GM12878 (cell line): ENCODE results near the gene SBF2. TPM values are rescaled to one million over a fixed set of nuclear protein-coding genes. Genes with fewer than 3 reads are reported as not detected.

Experiments used
- ATAC-seq: fragments of 200-7000 bp; cut with Tn5 transposase; 3 replicates; pipeline ENCODE4 v1.9.1; 2020; ENCODE audit warnings: mild to moderate bottlenecking, moderate library complexity
- BruUV-seq: library from RNA; stranded (reverse); fragments of 400-500 nt; replicated peaks from 2 replicates; lab custom pipeline; 2021; lab: Mats Ljungman, UMichigan
- CTCF ChIA-PET: fragments of 300-600 bp; sonication (Branson Sonifier 250); formaldehyde crosslinking; extraction: SDS; loops from one replicate; lab custom pipeline; 2021; ENCODE audit warnings: inconsistent platforms; lab: Yijun Ruan, JAX
- POLR2A ChIA-PET: fragments of 350-600 bp; formaldehyde crosslinking; extraction: SDS; loops from one replicate; lab custom pipeline; 2021; ENCODE audit warnings: inconsistent platforms; lab: Charles Lee
- RAD21 ChIA-PET: fragments of 300-600 bp; sonication (Branson Sonifier 250); formaldehyde crosslinking; loops from one replicate; lab custom pipeline; 2023; ENCODE audit warnings: antibody characterized with exemption; ENCODE audit not compliant: unreplicated experiment; lab: Charles Lee
- SMC1A ChIA-PET: fragments of 300-600 bp; sonication (Branson Sonifier 250); formaldehyde crosslinking; loops from one replicate; lab custom pipeline; 2023; ENCODE audit not compliant: unreplicated experiment, uncharacterized antibody; lab: Charles Lee
- DNase-seq: peaks from one replicate; pipeline ENCODE4 v3.0.0-alpha.2; 2011; ENCODE audit warnings: low read depth, low spot score
- FAIRE-seq: peaks from 3 replicates; lab custom pipeline; 2011; peaks lifted over from hg19 to GRCh38; lab: Jason Lieb, UNC
- H2AFZ ChIP-seq: 2 replicates; pipeline ENCODE4 v1.6.0; 2011; ENCODE audit warnings: low read depth, low read length, control low read depth; ENCODE audit not compliant: control insufficient read depth
- H3K27ac ChIP-seq: 2 replicates; pipeline ENCODE4 v1.5.1; 2011; ENCODE audit warnings: control low read depth; ENCODE audit not compliant: control insufficient read depth, insufficient read depth
- H3K27me3 ChIP-seq, 2 experiments: replicated peaks in 1 of 2; 2 replicates each; pipeline versions ENCODE4 v1.6.0 to v1.6.1; 2011; ENCODE audit warnings: low read length in 1 of 2; ENCODE audit not compliant: control insufficient read depth in 2 of 2, insufficient read depth in 2 of 2
- H3K36me3 ChIP-seq, 2 experiments: 2 replicates each; pipeline ENCODE4 v1.5.1; 2011; ENCODE audit warnings: low read length in 1 of 2; ENCODE audit not compliant: control insufficient read depth in 2 of 2, insufficient read depth in 2 of 2
- H3K4me1 ChIP-seq: 2 replicates; pipeline ENCODE4 v1.6.1; 2011; ENCODE audit warnings: mild to moderate bottlenecking, low read length, moderate library complexity, mixed read lengths; ENCODE audit not compliant: control insufficient read depth, insufficient read depth
- H3K4me2 ChIP-seq: 2 replicates; pipeline ENCODE4 v1.6.0; 2011; ENCODE audit warnings: control low read depth; ENCODE audit not compliant: control insufficient read depth, insufficient read depth
- H3K4me3 ChIP-seq: fragments of 200-600 bp; sonication (generic); 2 replicates; pipeline ENCODE4 v1.5.1; 2016
- H3K79me2 ChIP-seq: 2 replicates; pipeline ENCODE4 v1.6.0; 2011; ENCODE audit warnings: low read length; ENCODE audit not compliant: control insufficient read depth, insufficient read depth
- H3K9ac ChIP-seq: 2 replicates; pipeline ENCODE4 v1.8.0; 2011; ENCODE audit warnings: low read length, control low read depth, mixed read lengths; ENCODE audit not compliant: control insufficient read depth, insufficient read depth
- H3K9me3 ChIP-seq: replicated peaks from 3 replicates; pipeline ENCODE4 v1.5.1; 2011; ENCODE audit warnings: mild to moderate bottlenecking, low read length; ENCODE audit not compliant: control insufficient read depth, insufficient read depth
- H4K20me1 ChIP-seq: 2 replicates; pipeline ENCODE4 v1.6.0; 2011; ENCODE audit not compliant: control insufficient read depth, insufficient read depth
- BRCA1 ChIP-seq: IDR thresholded peaks from 2 replicates; pipeline ENCODE4 v1.6.1; 2011; ENCODE audit warnings: low read depth, low read length, improper control_type of control experiment
- CHD4 ChIP-seq: fragments of 200-600 bp; sonication (generic); IDR thresholded peaks from 2 replicates; pipeline ENCODE4 v1.6.1; 2016; ENCODE audit warnings: mild to moderate bottlenecking
- MEF2A ChIP-seq: IDR thresholded peaks from 2 replicates; pipeline ENCODE4 v1.6.1; 2011; ENCODE audit warnings: low read depth, mild to moderate bottlenecking, low read length, moderate library complexity; ENCODE audit not compliant: insufficient read depth
- NBN ChIP-seq: fragments of 450-650 bp; IDR thresholded peaks from 2 replicates; pipeline ENCODE4 v1.6.1; 2016
- NR2C2 ChIP-seq: IDR thresholded peaks from 2 replicates; pipeline ENCODE4 v1.6.1; 2011; ENCODE audit warnings: borderline replicate concordance, low read depth; ENCODE audit not compliant: control insufficient read depth, insufficient read length
- NRF1 ChIP-seq: conservative IDR thresholded peaks from 2 replicates; pipeline ENCODE4 v1.6.1; 2011; ENCODE audit warnings: mild to moderate bottlenecking, low read depth, low read length, improper control_type of control experiment
- POLR2A ChIP-seq: IDR thresholded peaks from 2 replicates; pipeline ENCODE4 v1.6.1; 2011; ENCODE audit warnings: low read depth, mild to moderate bottlenecking, low read length
- RAD21 ChIP-seq: IDR thresholded peaks from 2 replicates; pipeline ENCODE4 v1.6.1; 2011; ENCODE audit warnings: mild to moderate bottlenecking, low read depth, low read length, moderate library complexity; ENCODE audit not compliant: insufficient read depth
- SMAD1 ChIP-seq: fragments of 450-650 bp; IDR thresholded peaks from 2 replicates; pipeline ENCODE4 v1.6.1; 2018; ENCODE audit warnings: mild to moderate bottlenecking, low read depth; ENCODE audit not compliant: partially characterized antibody
- SP1 ChIP-seq: IDR thresholded peaks from one replicate; pipeline ENCODE4 v1.6.1; 2011; ENCODE audit warnings: low read depth, low read length
- ZBED1 ChIP-seq: IDR thresholded peaks from 2 replicates; pipeline ENCODE4 v1.6.1; 2016; ENCODE audit warnings: borderline replicate concordance
- ZNF622 ChIP-seq: fragments of 450-650 bp; IDR thresholded peaks from 2 replicates; pipeline ENCODE4 v1.6.1; 2017; ENCODE audit warnings: mild to moderate bottlenecking, inconsistent platforms
- in situ Hi-C: fragments of 300-500 bp; cut with MboI; formaldehyde crosslinking; loops from 9 replicates; pipeline ENCODE4 v1.14.3; 2018; ENCODE audit warnings: mixed read lengths
- intact Hi-C: fragments of 100-400 bp; cut with micrococcal nuclease; formaldehyde crosslinking; loops from one replicate; pipeline ENCODE4 v1.14.2; 2022; ENCODE audit not compliant: unreplicated experiment
- polyA plus RNA-seq, 11 experiments: library from polyadenylated mRNA; depleted of rRNA in 4 of 11; unstranded in 6 of 11; stranded (reverse) in 5 of 11; fragments of >200 nt; fragmentation: Nextera tagmentation in 4 of 11; fragmentation: Illumina TruSeq in 1 of 11; extraction: Ambion mirVana in 4 of 11; extraction: Trizol in 1 of 11; gene quantifications; 1 replicate in 1 of 11; 2 replicates in 10 of 11; pipeline versions ENCODE4 v1.2.1 to v1.2.3, GENCODE V29; 2011 to 2016; ENCODE audit warnings: inconsistent platforms in 2 of 11, missing spikeins in 2 of 11, low read depth in 1 of 11
- total RNA-seq, 4 experiments: library from RNA; depleted of rRNA in 3 of 4; stranded (reverse); fragments of >200 nt in 3 of 4; fragmentation: Illumina TruSeq in 1 of 4; extraction: Trizol in 1 of 4; gene quantifications; 2 replicates each; pipeline versions ENCODE4 v1.2.1 to v1.2.3, GENCODE V29; 2013 to 2021
- TF ChIP-seq, protein P1 (sequence below): fragments of 450-650 bp; IDR thresholded peaks from 2 replicates; pipeline ENCODE4 v1.6.1; 2016; ENCODE audit warnings: mild to moderate bottlenecking

SBF2 gene
- total and polyA plus RNA-seq, 10 of the 15 experiments (the other 5 are each of a cell fraction or from before 2014, with no cell fraction given), result 0.24 to 2.3 (median 1.1) TPM

DNA sequence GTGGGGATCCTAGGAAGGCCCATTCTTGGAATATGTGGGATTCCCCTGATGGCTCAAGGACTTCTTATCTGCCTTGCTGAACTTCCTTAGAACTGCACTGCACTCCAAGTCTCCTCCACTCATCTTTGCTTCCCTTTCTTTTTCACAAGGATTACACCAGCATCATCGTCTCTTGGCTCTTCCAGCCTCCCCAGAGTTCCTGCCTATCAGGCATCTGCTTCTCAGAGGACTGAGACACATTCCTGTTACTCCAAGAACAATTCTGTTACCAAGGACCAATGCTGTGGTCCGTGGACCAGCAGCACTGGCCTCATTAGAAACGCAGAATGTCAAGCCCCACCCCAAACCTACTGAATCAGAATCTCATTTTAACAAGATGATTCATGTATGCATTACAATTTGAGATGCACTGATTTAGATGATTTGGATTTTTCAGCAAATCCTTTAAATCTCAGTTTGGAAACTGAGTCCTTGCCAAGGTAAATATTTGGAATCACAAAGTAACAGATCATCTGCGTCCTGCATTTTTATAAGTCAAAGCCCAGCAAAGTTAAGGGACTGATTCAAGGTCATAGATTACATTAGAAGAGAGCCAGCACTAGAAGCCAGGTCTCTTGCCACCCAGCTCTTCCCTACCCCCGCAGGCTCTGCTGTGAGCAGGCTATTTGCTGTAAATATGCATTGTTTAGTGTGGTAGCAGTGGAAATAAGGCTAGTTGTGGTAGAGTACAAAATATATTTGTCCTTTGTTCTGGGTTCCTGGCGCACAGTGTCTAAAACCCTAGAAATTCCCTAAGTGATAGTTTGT, 519.2 kb downstream of the SBF2 start (continued):
- TF ChIP-seq, protein P1, sequence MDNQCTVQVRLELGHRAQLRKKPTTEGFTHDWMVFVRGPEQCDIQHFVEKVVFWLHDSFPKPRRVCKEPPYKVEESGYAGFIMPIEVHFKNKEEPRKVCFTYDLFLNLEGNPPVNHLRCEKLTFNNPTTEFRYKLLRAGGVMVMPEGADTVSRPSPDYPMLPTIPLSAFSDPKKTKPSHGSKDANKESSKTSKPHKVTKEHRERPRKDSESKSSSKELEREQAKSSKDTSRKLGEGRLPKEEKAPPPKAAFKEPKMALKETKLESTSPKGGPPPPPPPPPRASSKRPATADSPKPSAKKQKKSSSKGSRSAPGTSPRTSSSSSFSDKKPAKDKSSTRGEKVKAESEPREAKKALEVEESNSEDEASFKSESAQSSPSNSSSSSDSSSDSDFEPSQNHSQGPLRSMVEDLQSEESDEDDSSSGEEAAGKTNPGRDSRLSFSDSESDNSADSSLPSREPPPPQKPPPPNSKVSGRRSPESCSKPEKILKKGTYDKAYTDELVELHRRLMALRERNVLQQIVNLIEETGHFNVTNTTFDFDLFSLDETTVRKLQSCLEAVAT, result no peak
- TF ChIP-seq MEF2A (no peak), NR2C2 (no peak), ZNF622 (no peak), CHD4 (no peak)

DNA sequence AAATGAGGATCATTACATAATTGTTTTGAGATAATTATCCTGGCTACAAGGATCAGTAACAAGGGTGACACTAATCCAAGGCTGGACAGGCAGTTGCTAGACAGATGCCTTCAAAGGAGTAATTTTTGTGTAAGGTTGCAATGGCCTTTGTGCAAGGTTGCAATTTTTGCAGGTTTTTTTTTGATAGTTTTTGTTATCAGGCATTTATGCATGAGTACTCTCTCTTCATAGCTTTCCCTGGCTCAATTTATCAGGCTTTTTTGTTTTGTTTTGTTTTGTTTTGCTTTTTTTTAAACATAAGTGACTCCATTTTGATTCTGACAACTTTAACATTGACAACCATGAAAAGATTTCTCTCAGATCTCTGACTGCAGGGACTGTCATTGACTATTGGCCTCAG, 519.9 kb downstream of the SBF2 start:
- intact Hi-C loops (no loop called here), in situ Hi-C loops (no loop called here)
- POLR2A ChIA-PET, result no interaction called here
- H3K79me2 ChIP-seq, result no peaks in the 10 kb centered on the region
- CTCF ChIA-PET, result no interaction called here
- H3K4me1 ChIP-seq, result no peaks in the 10 kb centered on the region
- ATAC-seq, result no peak
- H3K27ac ChIP-seq, result no peak overlapping the region
- H2AFZ ChIP-seq, result no peak overlapping the region
- RAD21 ChIA-PET, result no interaction called here
- no peak for FAIRE-seq
- H3K27me3 ChIP-seq, result no peaks in the 10 kb centered on the region
- H3K36me3 ChIP-seq, result no peaks in the 10 kb centered on the region
- H3K9ac ChIP-seq, result no peak overlapping the region
- H3K9me3 ChIP-seq, result no peaks in the 10 kb centered on the region
- BruUV-seq, result no TSS peak
- SMC1A ChIA-PET, result no interaction called here
- H4K20me1 ChIP-seq, result no peaks in the 10 kb centered on the region
- H3K4me2 ChIP-seq, result no peak overlapping the region
- no peak for TF ChIP-seq POLR2A
- no peak for TF ChIP-seq SMAD1
- TF ChIP-seq RAD21, result no peak
- no peak for TF ChIP-seq ZBED1
- TF ChIP-seq, protein P1, result no peak
- no peak for TF ChIP-seq BRCA1
- TF ChIP-seq NBN, result no peak
- no peak for TF ChIP-seq SP1
- TF ChIP-seq NRF1, result no peak
- DNase-seq, result no peak
- H3K4me3 ChIP-seq, result no peak overlapping the region
